OCI-M1 (cell line): Measurements from ENCODE around the gene MRM2.
A peak's percentile ranks its signal among the peaks of the same experiment; 100 is the strongest.

Source experiments
- DNase-seq: peaks from one replicate; lab custom pipeline; 2025; lab: John Stamatoyannopoulos, UW

The MRM2 gene

DNA sequence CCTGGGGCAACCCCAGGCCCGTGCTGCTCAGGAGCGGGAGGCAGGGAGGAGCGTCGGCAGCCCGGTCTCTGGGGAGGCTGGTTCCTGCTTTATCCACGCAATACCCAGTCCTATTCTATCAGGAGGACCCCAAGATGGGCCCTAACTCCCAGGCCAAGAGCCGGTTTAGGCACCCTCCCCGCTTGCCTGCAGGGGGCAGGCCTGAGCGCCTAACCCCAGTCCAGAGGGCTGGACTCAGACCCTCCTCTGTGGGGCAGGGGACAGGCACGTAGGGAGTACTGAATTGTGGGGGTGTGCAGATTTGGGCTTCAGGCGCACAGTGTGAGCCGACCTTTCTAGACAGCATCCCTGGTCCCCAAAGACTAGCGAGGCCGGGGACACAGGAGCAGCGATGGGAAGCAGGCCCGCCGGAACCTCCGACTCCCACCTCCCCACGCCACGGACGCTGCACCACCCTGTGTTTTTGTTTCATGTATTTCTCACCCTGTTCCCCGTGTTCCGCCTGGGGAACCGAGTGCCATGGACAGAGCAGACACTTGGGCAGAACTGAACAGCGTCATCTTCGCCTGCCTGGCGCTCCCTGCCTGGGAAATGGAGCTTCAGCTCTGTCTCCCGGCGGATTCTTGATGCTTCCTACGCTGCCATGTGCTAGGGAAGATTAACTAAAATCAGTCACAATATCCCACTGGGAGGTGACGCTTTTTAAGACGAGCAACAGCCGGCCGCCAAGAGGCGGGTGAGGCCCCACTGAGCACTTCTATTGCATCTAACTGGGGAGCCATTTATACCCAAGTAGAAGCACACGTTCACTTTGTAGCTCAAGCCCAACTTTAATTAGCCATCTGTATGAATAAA is 5.4 kb upstream of the MRM2 start:
- DNase-seq: peak; percentile 1

DNA sequence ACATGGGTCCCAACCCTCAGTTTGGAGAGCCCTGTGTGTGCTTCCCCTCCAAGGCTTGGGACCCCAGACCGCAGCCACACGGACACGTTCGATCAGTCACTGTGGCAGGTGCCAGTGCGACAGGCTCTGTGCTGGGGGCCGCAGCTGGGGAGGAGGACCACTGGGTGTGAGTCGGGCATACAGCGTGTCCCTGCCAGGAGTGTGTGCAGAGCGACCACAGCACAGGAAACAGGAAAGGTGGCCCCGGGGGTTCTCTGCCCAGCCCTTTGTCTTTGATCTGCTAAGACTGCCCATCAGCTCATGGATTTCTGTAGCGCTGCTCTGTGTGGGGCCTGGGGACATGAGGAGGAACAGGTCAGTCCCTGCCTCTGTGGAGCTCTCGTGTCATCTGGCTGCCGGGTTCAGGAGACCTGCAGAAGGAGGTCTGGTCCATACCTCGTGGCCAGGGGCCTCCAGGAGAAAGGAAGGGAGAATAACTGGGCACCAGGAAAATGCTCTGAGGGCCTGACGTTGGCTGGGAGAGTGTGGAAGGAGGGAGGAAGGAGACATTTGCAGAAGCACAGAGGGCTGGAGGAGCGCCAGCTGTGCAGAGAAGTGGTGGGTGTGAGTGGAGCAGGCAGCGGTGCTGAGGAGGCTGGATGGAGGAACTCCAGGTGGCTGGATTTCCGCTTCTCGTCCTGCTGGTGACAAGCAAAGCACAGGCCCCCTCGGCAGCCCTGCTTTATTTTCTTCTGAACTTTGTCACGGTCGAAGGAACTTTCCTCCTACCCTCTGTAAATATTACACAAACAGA is 4.1 kb upstream of the MRM2 start:
- no peak for DNase-seq

- no peak for DNase-seq
Measured at GRCh38 chr7:2244404-2244995, 2.5 kb upstream of the MRM2 start.

DNA sequence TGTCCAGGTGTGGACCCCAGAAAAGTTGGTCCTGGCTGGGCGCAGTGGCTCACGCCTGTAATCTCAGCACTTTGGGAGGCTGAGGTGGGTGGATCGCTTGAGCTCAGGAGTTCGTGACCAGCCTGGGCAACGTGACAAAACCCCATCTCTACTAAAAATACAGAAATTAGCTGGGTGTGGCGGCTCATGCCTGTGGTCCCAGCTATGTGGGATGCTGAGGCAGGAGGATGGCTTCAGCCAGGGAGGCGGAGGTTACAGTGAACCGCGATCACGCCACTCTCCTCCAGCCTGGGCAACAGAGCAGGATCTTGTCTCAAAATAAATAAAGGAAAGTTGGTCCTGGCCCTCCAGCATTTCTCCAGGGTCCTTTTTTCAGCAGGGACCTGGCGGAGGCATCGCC is 1.5 kb upstream of the MRM2 start:
- no peak for DNase-seq

GRCh38 chr7:2242541-2243429 is 780 bp upstream of the MRM2 start:
- DNase-seq: peak; percentile 46

- no peak for DNase-seq
Measured at GRCh38 chr7:2239242-2239641, 2.8 kb downstream of the MRM2 start.

DNA sequence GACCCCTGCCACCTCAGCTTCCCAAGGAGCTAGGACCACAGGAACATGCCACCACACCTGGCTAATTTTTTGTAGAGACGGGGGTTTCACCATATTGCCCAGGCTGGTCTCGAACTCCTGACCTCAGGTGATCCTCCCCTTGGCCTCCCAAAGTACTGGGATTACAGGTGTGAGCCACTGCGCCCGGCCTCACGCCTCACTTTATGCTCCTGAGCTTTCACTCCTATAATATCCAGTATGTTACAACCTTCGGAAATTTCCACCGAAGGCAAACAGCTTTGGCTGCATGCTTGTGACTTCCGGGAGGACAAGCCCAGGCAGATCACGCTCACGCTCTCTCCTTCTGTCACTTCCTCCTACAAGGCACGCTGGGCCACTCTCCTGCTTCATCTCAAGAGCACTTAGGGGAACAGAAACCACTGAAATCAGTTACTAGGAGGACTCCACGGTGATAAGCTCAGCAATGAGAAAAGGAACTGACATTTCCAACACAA is 4.8 kb downstream of the MRM2 start:
- no peak for DNase-seq

GRCh38 chr7:2233926-2234325 is 8.1 kb downstream of the MRM2 start:
- DNase-seq: no peak

DNA sequence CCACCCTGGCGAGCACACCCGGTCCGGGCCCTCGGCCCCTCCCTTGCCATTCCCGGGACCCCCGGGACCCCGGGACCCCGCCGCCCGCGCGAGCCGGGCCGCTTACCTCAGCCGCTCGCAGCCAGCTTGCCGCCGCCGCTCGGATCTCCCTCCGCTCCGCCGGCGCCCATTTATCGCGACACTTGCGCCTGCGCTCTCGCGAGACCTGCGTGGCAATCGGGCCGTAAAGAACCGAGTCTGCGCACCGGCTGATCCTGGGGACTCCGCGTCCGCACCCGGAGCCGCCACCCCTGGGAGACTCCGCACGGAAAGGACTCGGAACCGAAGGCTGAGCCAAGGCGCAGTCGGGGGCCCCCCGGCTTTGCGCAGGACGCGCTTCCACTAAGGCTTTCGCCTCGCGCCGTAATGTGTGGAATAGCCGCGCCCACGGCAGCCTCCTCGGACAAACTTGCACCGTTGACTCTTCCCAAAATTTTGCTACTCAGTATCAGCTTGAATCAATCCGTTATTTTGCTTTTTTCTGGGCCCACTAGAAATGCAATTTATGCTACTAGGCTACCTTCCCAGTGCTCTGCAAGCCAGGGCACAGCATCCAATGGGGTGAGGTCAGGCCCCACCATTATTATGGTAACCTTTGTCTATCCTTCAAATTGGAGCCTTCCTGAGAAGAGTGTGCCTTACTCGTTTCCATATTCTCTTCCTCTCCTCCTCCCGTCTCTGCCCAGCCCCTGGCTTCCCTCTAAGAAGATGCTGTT is 9.1 kb downstream of the MRM2 start, which contains the start of gene MAD1L1:
Gene MAD1L1 (minus strand): TSS at position 180 of the 755 bp plus-strand sequence. CDS start 2,812 bp downstream, outside the sequence.
- peak; percentile 86 for DNase-seq

DNA sequence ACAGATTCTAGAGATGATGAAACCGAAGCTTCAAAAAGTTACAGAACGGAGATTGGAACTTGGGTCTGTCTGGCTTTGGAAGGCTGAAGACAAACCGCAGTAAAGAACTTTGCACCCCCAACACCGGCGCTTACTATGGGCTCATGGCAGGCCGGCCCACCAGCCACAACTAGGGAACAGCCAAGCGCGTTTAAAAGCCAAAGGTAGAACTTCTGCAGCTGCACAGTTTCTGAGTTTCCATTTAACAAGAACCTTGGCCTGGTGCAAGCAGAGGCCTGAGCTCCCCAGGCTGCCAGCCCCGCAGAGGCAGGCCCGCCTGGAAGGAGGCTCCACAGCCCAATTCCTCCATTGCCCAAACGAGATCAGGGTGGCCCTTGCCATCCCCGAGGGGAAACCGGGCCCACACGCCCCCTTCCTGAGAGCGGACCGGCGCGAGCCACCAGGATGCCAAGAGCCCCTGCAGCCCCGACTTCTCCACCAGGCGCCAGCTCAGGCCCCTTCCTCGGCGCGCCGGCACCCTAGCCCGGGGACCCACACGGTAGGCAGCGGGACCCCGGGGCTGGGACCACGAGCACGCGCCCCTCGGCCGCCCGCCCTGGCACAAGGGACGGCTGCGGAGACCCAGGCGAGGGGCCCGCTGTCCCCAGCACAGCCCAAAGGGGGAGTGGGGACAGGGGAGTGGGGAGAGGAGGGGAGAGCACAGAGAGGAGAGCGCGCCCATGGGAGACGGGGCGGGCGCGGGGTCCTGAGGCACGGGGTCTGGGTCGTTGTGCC is 9.8 kb downstream of the MRM2 start:
- peak; percentile 35 for DNase-seq

DNA sequence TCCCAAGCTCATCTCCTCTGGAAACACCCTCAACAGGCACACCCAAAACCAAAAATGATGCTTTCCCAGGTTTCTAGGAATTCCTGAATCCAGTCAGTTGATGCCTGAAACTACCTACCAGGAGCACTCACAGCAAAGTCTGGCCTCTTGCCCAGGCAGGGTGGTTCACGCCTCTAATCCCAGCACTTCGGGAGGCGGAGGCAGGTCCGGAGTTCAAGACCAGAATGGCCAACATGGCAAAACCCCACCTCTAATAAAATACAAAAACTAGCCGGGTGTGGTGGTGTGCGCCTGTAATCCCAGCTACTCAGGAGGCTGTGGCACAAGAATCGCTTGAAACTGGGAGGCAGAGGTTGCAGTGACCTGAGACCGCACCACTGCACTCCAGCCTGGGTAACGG is 11.1 kb downstream of the MRM2 start:
- DNase-seq: no peak

- no peak for DNase-seq
Measured at GRCh38 chr7:2230226-2230625, 11.8 kb downstream of the MRM2 start.

- no peak for DNase-seq
Measured at GRCh38 chr7:2229467-2229866, 12.5 kb downstream of the MRM2 start.

DNA sequence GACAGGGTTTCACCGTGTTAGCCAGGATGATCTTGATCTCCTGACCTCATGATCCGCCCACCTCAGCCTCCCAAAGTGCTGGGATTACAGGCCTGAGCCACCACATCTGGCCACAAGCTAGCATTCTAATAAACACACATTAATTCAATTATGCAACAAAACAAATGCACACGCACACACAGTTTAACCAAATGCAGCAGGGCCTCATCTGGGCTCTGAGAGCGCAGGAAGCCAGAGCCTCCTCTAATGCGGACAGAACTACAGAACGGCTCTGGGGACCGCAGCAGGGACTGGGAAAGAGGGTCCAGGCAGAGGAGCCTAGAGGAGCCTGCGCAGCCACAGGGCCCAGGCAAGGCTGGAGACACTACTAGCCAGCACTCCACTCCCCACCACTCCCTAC is 13.1 kb downstream of the MRM2 start:
- DNase-seq: no peak

GRCh38 chr7:2227699-2228098 is 14.3 kb downstream of the MRM2 start:
- DNase-seq: no peak

DNA sequence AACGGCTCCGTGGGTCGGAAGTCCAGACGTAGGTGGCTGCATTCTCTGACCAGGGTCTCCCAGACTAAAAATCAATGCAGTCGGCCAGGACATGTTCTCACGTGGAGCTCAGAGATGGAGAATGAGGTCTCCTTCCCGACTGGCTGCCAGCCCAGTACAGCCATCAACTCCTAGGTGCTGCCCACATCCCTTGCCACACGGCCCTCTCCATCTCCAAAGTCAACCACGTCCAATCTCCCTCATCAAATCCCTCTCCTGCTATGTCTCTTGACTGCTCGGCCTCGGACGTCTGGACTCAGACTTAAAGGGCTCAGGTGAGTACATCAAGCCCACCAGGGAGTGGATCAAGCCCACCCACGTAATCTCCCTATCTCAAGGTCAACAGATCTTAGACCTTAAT is 16.2 kb downstream of the MRM2 start:
- DNase-seq: no peak

DNA sequence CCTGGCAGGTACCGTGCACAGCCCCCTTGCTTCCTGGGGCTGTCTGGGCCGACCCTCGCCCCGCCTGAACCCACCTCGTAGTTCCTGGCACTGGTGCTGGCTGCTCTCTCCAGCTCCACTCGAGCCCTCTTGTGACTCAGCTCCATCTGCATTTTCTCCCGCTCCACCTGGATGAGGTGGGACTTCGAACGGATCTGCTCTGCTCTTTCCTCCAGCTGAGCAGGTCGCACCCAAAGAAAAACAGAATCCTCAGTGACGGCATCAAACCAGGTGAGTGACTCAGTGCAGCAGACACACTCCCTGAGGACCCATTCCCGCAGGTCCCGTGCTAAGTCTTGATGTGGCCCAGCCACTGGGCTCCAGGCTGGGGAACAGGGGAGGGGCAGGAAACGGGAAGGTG is 16.7 kb downstream of the MRM2 start:
- no peak for DNase-seq

- no peak for DNase-seq
Measured at GRCh38 chr7:2224934-2225333, 17.1 kb downstream of the MRM2 start.

- DNase-seq: no peak
Measured at GRCh38 chr7:2224491-2224928, 17.5 kb downstream of the MRM2 start.

GRCh38 chr7:2223321-2223720 is 18.7 kb downstream of the MRM2 start:
- no peak for DNase-seq
